Small intestine (tissue), 7 donors: ENCODE data around the gene C15orf61. TPM values are rescaled to one million over a fixed set of nuclear protein-coding genes. Genes with fewer than 3 reads are reported as not detected.
A peak's percentile ranks its signal among the peaks of the same experiment; 100 is the strongest.

ENCODE experiments used
- DNase-seq, 2 donors: peaks; one replicate each; pipeline versions ENCODE4 v3.0.0 to v3.0.0-alpha.2; 2013
- FAIRE-seq: peaks from 2 replicates; lab custom pipeline; 2012; peaks lifted over from hg19 to GRCh38; lab: Jason Lieb, UNC
- H3K27ac ChIP-seq, 3 donors: one replicate each; pipeline ENCODE4 v1.5.1; 2013; ENCODE audit warnings: low read length in 2 of 3, mild to moderate bottlenecking in 2 of 3, control low read depth in 1 of 3, inconsistent platforms in 1 of 3, low read depth in 1 of 3, moderate library complexity in 1 of 3
- H3K27me3 ChIP-seq, 3 donors: one replicate each; pipeline ENCODE4 v1.6.1; 2013; ENCODE audit warnings: low read length in 3 of 3, inconsistent platforms in 1 of 3; ENCODE audit not compliant: control insufficient read depth in 3 of 3, insufficient read depth in 3 of 3
- H3K36me3 ChIP-seq, 3 donors: one replicate each; pipeline ENCODE4 v1.6.1; 2013; ENCODE audit warnings: low read length in 3 of 3, inconsistent platforms in 1 of 3, low read depth in 1 of 3, mild to moderate bottlenecking in 1 of 3, moderate library complexity in 1 of 3; ENCODE audit not compliant: control insufficient read depth in 3 of 3, insufficient read depth in 2 of 3
- H3K4me1 ChIP-seq, 3 donors: one replicate each; pipeline ENCODE4 v1.6.1; 2013; ENCODE audit warnings: low read length in 2 of 3, inconsistent platforms in 1 of 3, low read depth in 1 of 3, mild to moderate bottlenecking in 1 of 3, moderate library complexity in 1 of 3; ENCODE audit not compliant: control insufficient read depth in 3 of 3, insufficient read depth in 2 of 3
- H3K4me3 ChIP-seq, 3 donors: one replicate each; pipeline ENCODE4 v1.5.1; 2013; ENCODE audit warnings: low read length in 3 of 3, control low read depth in 1 of 3, inconsistent platforms in 1 of 3, low read depth in 1 of 3, mild to moderate bottlenecking in 1 of 3, moderate library complexity in 1 of 3
- H3K9me3 ChIP-seq, 2 donors: one replicate each; pipeline ENCODE4 v1.6.1; 2013; ENCODE audit warnings: low read depth in 1 of 2, low read length in 1 of 2; ENCODE audit not compliant: control insufficient read depth in 2 of 2, insufficient read depth in 1 of 2
- WGBS, 3 donors: extraction: QIAGEN DNeasy Blood & Tissue Kit; methylation state at CpG; one replicate each; pipeline ENCODE4 v1.1.7; 2013; 5-methylcytosine and 5-hydroxymethylcytosine counted together
- polyA plus RNA-seq, 4 donors: library from polyadenylated mRNA; stranded (reverse) in 3 of 4; unstranded in 1 of 4; fragments of 200-250 nt in 3 of 4; fragments of 120-200 nt in 1 of 4; gene quantifications; one replicate each; pipeline versions ENCODE4 v1.2.1 to v1.2.3, GENCODE V29; 2013
- donor health status: healthy with polysubstance abuse.
- donor health status: control.
- donor health status: control.
- donor health status: Bipolar disorder and iron deficiency.
- donor health status: healthy.

Gene C15orf61
- polyA plus RNA-seq, 4 donors: 2.2 to 4.5 (median 2.8) TPM

DNA sequence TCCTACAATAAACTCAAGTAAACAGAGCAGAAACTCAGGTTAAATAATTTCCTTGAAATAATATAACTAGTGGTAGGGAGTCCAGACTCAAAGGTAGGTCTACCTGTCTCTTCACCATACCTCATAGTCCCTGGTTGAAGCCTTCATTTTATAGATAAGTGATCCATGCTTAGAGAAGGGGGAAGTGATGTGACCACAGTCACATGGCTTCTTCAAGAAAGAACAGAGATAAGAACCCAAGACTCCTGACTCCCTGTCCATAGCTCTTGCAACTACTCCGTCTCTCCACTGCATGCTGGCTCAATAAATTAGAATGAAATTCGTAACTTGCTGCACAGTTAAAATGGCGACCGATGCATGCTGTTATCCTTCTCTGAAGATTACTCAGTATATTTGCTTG lies 11.0 kb upstream of the C15orf61 start:
- no peak for FAIRE-seq
- peaks cover 0 to 11% (median 0%) of the 10 kb centered on the region in 3 donors for H3K36me3 ChIP-seq
- no peak for DNase-seq
- WGBS, 3 donors: 90 to 96% (median 96%) methylated on average over 4 of the region's 4 CpGs
- H3K4me1 ChIP-seq: no peaks in the 10 kb centered on the region
- no peaks in the 10 kb centered on the region for H3K27me3 ChIP-seq
- no peak overlapping the region for H3K4me3 ChIP-seq
- no peaks in the 10 kb centered on the region for H3K9me3 ChIP-seq
- H3K27ac ChIP-seq: no peak overlapping the region

DNA sequence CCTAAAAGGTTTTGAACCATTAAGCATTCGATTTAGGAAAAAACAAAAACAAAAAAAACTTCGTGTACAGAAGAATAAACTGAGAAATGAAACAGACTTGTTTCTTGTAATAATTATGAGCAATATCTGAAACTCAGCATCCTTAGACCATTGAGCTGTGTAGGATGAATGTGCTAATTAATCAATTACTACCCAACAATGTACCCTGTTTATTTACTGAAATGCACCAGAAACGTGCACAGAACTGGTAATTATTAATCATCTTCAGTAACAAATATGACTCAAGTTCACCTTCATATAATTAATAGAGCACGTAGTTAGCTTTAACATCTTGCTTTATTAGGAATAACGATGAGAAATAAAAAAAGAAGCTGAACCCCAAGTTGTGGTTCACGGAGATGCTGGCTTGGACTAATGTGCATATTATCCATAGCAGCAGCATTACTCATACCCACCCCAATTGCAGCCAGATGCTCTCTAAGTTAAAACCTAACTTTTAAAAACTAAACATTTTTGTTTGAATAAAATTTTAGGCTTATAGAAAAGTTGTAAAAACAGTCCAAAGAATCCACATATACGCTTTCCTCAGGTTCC lies 10.2 kb upstream of the C15orf61 start:
- 85 to 89% (median 85%) methylated on average over 7 of the region's 7 CpGs for WGBS, 3 donors
- no peak for FAIRE-seq

DNA sequence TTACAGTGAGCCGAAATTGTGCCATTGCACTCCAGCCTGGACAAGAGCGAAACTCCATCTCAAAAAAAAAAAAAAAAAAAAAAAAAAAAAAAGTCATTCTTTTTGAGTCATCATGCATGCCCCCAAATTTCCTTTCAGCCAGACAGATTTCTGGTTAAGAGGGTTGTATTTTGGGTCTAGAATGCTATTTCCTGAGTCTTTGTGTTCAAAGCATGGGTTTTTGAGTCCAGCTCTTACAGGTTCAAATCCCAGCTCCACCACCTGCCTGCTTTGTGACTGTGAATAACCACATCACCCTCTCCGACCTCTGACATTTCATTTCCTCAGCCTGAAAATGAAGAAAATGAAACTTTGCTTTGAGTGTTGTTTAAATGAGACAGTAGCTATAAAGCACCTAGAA lies 9.3 kb upstream of the C15orf61 start:
- H3K4me3 ChIP-seq: no peak overlapping the region
- H3K4me1 ChIP-seq: no peaks in the 10 kb centered on the region
- 93 to 99% (median 95%) methylated on average over 3 of the region's 3 CpGs for WGBS, 3 donors
- no peaks in the 10 kb centered on the region for H3K9me3 ChIP-seq
- FAIRE-seq (no peak), DNase-seq (no peak)
- H3K36me3 ChIP-seq: peaks cover 0 to 14% (median 0%) of the 10 kb centered on the region in 3 donors
- no peak overlapping the region for H3K27ac ChIP-seq
- H3K27me3 ChIP-seq: no peaks in the 10 kb centered on the region

More for the DNA sequence above, 10.2 kb upstream of the C15orf61 start:
- Histone ChIP-seq H3K27ac (no peak overlapping the region), H3K4me3 (no peak overlapping the region), H3K4me1 (no peaks in the 10 kb centered on the region), H3K27me3 (no peaks in the 10 kb centered on the region), H3K9me3 (no peaks in the 10 kb centered on the region), H3K36me3 (peaks cover 0 to 14% (median 0%) of the 10 kb centered on the region in 3 donors)
- no peak for DNase-seq

DNA sequence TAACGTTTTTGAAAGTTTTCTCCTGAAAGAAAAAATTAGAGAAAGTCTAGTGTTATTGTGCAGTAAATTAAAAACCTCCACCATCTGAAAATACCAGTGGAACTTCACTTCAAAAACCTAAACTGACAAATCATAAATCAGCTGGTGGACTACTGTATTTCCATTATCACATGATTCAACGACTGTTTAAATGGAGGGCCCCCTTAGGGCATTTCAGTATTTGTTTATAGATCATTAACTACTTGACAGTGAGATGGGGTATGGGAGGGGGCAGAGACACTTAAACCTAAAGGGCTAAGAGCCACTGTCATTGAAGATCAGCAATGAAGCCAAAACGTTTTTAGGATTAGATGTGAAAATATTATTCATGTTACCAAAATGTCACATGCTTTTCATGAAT lies 8.8 kb upstream of the C15orf61 start:
- no peaks in the 10 kb centered on the region for H3K4me1 ChIP-seq
- no peak overlapping the region for H3K27ac ChIP-seq
- H3K27me3 ChIP-seq: no peaks in the 10 kb centered on the region
- DNase-seq (no peak), FAIRE-seq (no peak)
- H3K36me3 ChIP-seq: peaks cover 0 to 14% (median 0%) of the 10 kb centered on the region in 3 donors
- H3K4me3 ChIP-seq: no peak overlapping the region
- 42 to 57% (median 49%) methylated on average over 3 of the region's 3 CpGs for WGBS, 3 donors
- H3K9me3 ChIP-seq: no peaks in the 10 kb centered on the region

DNA sequence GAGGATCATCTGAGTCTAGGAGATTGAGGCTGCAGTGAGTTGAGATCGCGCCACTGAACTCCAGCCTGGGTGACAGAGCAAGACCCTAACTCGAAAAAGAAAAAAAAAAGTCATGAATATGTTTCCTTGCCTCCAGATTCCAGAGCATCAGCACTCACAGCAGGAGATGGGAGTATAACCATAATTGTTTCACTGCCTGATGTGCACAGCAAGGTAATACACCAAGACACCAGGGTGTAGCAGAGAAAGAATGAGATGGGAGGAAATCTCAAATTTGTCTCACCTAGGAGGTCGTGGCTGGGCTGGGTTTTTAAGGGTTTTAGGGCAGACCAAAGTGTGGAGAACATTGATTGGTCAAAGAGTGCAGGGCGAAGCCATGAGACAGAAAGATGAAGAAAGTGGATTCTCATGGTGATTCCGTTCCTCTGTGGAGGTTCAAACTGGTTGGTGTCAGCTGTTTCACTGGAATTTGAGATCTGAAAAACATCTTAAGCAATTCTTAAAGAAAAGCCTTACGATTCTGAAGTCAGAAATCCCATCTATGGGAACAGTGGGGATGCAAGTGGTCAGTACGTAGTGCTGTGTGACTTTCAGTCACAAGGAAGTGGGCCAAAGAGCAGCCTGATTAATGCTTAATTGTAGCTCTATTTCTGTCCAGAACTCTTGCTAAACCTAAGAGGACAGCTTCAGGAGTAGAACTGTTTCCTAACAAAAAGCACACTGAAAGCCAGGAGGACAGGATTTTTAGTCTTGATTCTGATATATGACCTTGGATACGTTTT lies 7.8 kb upstream of the C15orf61 start:
- Histone ChIP-seq H3K9me3 (no peaks in the 10 kb centered on the region), H3K4me1 (no peaks in the 10 kb centered on the region), H3K4me3 (no peak overlapping the region), H3K27me3 (no peaks in the 10 kb centered on the region), H3K36me3 (peaks cover 0 to 14% (median 0%) of the 10 kb centered on the region in 3 donors), H3K27ac (no peak overlapping the region)
- WGBS, 3 donors: 82 to 87% (median 87%) methylated on average over 9 of the region's 9 CpGs
- no peak for FAIRE-seq
- DNase-seq: no peak

DNA sequence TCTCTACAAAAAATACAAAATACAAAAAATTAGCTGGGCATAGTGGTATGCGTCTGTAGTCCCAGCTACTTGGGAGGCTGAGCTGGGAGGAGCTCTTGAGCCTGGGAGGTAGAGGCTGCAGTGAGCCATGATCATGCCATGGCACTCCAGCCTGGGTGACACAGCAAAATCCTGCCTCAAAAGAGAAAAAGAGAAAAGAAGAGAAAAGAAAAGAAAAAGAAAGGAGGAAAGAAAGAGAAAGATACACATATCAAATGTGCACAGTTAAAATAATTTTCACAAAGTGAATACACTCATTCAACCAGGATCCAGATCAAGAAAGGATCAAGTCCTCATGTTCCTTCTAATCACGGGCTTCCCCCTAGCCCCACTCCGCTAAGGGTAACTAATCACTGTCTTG lies 5.8 kb upstream of the C15orf61 start:
- H3K36me3 ChIP-seq: peaks cover 0 to 14% (median 0%) of the 10 kb centered on the region in 3 donors
- 97 to 100% (median 99%) methylated on average over 3 of the region's 3 CpGs for WGBS, 3 donors
- no peak overlapping the region for H3K27ac ChIP-seq
- H3K9me3 ChIP-seq: no peaks in the 10 kb centered on the region
- no peak for FAIRE-seq
- H3K27me3 ChIP-seq: no peaks in the 10 kb centered on the region
- H3K4me3 ChIP-seq: no peak overlapping the region
- DNase-seq: no peak
- H3K4me1 ChIP-seq: no peaks in the 10 kb centered on the region

DNA sequence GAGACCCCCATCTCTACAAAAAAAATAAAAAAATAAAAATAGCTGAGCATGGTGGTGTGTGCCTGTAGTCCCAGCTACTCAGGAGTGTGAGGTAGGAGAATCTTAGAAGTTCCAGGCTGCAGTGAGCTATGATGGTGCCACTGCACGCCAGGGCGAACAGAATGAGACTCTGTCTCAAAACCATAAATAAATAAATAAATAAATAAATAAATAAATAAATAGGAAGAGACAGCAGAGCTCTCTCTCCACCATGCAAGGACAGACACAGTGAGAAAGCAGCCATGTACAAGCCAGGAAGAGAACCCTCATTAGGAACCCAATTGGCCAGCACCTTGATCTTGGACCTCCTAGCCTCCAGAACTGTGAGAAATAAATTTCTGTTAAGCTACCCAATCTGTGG lies 5.4 kb upstream of the C15orf61 start:
- FAIRE-seq (no peak), DNase-seq (no peak)
- H3K27ac ChIP-seq: no peak overlapping the region
- H3K27me3 ChIP-seq: no peaks in the 10 kb centered on the region
- H3K36me3 ChIP-seq: peaks cover 0 to 14% (median 0%) of the 10 kb centered on the region in 3 donors
- no peak overlapping the region for H3K4me3 ChIP-seq
- 91 to 99% (median 98%) methylated on average over 2 of the region's 2 CpGs for WGBS, 3 donors
- no peaks in the 10 kb centered on the region for H3K9me3 ChIP-seq
- H3K4me1 ChIP-seq: no peaks in the 10 kb centered on the region

DNA sequence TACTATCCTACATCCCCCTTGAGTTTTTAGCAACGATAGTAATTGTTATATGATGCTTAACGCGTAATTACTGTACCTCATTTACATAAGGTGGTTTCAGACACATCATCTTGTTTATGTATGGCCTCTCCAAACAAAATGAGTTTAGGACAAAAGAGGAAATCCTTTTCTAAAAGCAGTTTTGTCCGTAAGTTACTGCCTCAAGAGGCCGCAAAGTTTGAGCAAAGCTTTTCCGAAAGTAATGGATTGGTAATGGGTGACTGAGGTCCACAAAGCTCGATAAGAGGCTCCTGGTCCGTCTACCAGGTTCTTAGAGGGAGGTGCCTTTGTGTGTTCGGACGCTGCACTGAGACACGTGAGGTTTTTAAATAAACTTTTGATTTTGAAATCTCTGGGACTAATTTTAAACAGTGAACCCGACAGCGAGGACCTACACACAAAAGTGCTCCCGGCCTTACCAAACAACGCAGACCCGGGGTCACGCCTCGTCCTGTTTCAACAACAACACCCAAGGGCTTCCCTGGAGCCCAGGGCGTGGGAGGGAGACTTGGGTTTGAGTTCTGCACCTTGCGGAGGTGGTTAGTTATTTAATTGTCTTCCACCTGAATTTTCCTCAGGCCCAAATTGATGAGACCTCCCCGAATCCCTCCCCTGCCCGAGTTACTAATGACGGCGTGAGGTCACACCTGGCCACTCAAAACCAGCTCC lies 456 bp upstream of the C15orf61 start:
- Histone ChIP-seq H3K27ac (peak overlapping the region; percentile 93 to 99 (median 95)), H3K4me3 (peak overlapping the region; percentile 73 to 78 (median 77)), H3K4me1 (no peaks in the 10 kb centered on the region), H3K36me3 (peaks cover 0 to under 1% (median 0%) of the 10 kb centered on the region in 3 donors), H3K9me3 (no peaks in the 10 kb centered on the region), H3K27me3 (no peaks in the 10 kb centered on the region)
- DNase-seq: no peak
- FAIRE-seq: no peak
- 6 to 17% (median 11%) methylated on average over 24 of the region's 24 CpGs for WGBS, 3 donors
